LNCaP clone FGC (cell line): ENCODE results near the gene SEPTIN12.
"Not testable (repeated sequence)": the region's sequence is repeated elsewhere in the genome, so short reads cannot be mapped to it uniquely, and the experiment has no call there.

Experiments
- DNase-seq: peaks from one replicate; pipeline ENCODE4 v3.0.0-alpha.2; 2011; ENCODE audit warnings: low read depth
- H3K4me3 ChIP-seq: 2 replicates; pipeline ENCODE4 v1.5.1; 2011; ENCODE audit warnings: mild to moderate bottlenecking, low read depth, low read length, control low read depth
- TF ChIP-seq, protein P1 (sequence below): IDR thresholded peaks from 2 replicates; pipeline ENCODE4 v1.5.1; 2012; ENCODE audit warnings: mild to moderate bottlenecking; ENCODE audit not compliant: control insufficient read depth, insufficient read depth; ENCODE audit errors: extremely low read depth

Gene SEPTIN12

DNA sequence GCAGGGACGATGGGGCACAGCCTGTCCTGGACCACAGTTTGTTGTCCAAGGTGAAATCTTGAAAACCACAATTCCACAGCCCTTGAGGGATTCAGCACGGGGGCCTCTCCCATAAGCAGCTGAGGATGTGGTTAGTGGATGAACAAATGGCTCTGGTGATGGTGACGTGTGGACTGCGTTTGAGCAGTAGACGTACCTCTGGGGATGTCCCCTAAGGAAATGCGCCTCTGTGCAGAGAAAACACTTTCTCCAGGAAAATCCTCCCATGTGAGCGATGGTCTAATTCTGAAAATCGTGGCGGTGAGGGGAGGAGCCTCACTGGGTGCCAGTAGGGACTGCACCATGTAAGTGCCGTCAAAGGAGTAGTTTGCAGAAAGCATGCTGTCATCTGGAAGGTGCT is 2.7 kb upstream of the SEPTIN12 start:
- no peak overlapping the region for H3K4me3 ChIP-seq
- TF ChIP-seq, protein P1, sequence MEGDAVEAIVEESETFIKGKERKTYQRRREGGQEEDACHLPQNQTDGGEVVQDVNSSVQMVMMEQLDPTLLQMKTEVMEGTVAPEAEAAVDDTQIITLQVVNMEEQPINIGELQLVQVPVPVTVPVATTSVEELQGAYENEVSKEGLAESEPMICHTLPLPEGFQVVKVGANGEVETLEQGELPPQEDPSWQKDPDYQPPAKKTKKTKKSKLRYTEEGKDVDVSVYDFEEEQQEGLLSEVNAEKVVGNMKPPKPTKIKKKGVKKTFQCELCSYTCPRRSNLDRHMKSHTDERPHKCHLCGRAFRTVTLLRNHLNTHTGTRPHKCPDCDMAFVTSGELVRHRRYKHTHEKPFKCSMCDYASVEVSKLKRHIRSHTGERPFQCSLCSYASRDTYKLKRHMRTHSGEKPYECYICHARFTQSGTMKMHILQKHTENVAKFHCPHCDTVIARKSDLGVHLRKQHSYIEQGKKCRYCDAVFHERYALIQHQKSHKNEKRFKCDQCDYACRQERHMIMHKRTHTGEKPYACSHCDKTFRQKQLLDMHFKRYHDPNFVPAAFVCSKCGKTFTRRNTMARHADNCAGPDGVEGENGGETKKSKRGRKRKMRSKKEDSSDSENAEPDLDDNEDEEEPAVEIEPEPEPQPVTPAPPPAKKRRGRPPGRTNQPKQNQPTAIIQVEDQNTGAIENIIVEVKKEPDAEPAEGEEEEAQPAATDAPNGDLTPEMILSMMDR = no peak
- DNase-seq = no peak

DNA sequence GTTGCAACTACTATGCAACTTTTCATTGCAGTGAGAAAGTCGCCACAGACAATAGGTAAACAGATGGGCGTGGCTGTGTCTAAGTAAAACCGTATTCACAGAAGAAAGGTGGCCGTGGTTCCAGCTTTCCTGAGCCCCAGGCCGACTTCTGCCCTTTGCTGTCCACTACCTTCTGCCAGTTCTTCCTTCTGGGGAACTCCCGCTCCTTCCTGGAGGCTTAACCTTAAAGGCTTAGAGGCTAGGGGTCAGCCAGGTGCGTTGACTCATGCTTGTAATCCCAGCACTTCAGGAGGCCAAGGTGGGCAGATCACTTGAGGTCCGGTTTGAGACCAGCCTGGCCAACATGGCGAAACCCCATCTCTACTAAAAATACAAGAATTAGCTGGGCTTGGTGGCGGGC is 2.1 kb upstream of the SEPTIN12 start:
- no peak for DNase-seq
- TF ChIP-seq, protein P1 = no peak
- H3K4me3 ChIP-seq = no peak overlapping the region

GRCh38 chr16:4788910-4789309 is 765 bp upstream of the SEPTIN12 start:
- no peak overlapping the region for H3K4me3 ChIP-seq
- TF ChIP-seq, protein P1 = no peak
- DNase-seq = no peak

DNA sequence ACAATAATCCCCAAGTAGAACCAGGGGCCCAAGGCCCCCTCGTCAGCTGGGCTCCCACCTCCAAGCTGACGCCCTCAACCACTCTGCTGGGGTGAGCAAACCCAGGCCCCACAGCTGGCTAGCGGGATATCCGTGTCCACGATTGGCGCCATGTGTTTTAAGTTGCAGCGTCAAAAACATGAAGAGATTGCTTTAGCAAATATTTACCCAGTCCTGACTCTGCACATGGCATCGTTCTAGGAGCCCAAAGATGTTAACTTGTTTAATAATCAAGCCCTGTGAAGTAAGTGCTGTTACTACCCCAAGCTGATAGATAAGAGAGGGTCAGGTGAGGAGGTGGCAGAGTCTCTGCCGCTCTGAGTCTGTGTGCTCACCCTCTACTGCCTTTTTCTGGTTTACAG is 344 bp upstream of the SEPTIN12 start:
- DNase-seq = no peak
- no peak overlapping the region for H3K4me3 ChIP-seq
- TF ChIP-seq, protein P1 = no peak

DNA sequence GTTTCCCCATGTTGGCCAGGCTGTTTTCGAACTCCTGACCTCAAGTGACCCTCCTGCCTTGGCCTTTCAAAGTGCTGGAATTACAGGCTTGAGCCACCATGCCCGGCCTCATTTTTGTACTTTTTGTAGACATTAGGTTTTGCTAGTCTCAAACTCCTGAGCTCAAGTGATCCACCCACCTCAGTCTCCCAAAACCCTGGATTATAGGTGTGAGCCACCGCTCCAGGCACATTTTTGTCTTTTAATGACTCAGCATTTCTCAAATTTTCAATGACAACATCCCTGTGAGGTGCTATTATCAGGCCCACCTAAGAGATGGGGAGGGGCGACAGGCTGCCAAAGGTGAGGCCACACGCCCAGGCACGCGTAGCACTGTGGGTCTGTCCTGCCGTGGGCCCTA is 1.1 kb downstream of the SEPTIN12 start:
- DNase-seq = no peak
- TF ChIP-seq, protein P1 = no peak
- no peak overlapping the region for H3K4me3 ChIP-seq

- H3K4me3 ChIP-seq = no peak overlapping the region
- TF ChIP-seq, protein P1 = no peak
- DNase-seq = no peak
These were observed 2.2 kb downstream of the SEPTIN12 start for GRCh38 chr16:4785758-4786433.

DNA sequence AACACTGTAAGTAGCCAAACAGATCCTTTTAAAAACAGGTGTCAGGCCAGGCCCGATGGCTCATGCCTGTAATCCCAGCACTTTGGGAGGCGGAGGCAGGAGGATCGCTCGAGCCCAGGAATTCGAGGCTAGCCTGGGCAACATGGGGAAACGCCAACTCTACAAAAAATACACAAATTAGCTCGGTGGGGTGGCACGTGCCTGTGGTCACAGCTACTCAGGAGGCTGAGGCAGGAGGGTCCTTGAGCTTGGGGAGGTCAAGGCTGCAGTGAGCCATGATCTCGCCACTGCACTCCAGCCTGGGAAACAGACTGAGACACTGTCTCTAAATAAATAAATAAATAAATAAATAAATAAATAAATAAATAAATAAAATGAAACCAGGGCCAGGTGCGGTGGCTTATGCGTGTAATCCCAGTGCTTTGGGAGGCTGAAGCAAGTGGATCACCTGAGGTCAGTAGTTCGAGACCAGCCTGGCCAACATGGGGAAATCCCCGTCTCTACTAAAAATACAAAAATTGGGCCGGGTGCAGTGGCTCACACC is 3.6 kb downstream of the SEPTIN12 start:
- DNase-seq, H3K4me3 ChIP-seq: not testable (repeated sequence)
